Spleen (tissue), 7 donors: Measurements from ENCODE around the gene MITD1.

ENCODE experiments used
- POLR2A ChIP-seq, 3 donors: fragments of 450-650 bp; IDR thresholded peaks; one replicate each; pipeline ENCODE4 v1.5.1; 2017; ENCODE audit warnings: antibody characterized with exemption in 3 of 3, mild to moderate bottlenecking in 1 of 3
- POLR2AphosphoS5 ChIP-seq, 3 donors: sonication (generic); formaldehyde crosslinking; IDR thresholded peaks; one replicate each; pipeline ENCODE4 v1.5.1; 2017; ENCODE audit warnings: antibody characterized with exemption in 3 of 3
- TF ChIP-seq, protein P1 (sequence below), 11 experiments: fragments of 200-600 bp in 7 of 11; fragments of 450-650 bp in 4 of 11; sonication (generic) in 4 of 11; IDR thresholded peaks in 8 of 11; conservative IDR thresholded peaks in 3 of 11; 1 replicate in 7 of 11; 2 replicates in 4 of 11; pipeline versions ENCODE4 v1.4.0 to v1.8.0; 2016 to 2021; ENCODE audit warnings: antibody characterized with exemption in 11 of 11, inconsistent platforms in 4 of 11, mild to moderate bottlenecking in 1 of 11
- donor health status: DM: no; HTN: no; CAD: no; lungs with moderate emphysema.
- donor health status: DM: no; HTN: no; CAD: no.
- donor health status: DM: no; HTN: no; CAD: no.

DNA sequence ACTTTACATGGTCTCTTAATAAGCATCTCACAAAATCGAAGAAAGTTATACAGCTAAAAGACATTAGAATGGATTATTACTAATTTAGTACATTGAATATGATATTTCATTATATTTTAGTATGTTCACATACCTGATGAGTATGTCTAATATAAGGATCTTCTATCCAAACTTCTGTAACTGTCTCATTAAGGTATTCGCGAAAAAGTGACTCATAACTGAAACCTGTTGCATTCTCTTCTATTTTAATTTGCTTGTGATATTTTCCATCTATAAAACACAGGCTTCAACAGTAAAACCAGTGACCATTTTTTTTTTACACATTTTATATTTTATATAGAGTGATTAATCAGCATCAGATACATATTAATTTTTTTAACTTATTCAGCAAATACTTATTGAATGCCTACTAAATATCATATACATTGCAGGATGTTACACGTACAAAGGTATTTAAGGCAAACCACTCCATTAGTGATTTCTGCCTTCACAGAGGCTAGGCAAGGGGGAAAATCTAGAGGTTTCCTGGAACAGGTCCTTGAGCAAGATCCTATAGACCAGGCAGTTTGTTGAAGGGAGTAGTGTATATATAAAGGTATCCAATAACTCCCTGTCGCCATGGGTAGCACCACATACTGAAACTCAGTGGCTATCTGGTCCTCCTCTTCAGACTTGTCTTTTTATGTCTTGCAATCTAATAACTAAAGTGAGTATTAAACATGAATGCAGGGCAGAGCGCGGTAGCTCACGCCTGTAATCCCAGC is 9.3 kb downstream of the MITD1 start:
- TF ChIP-seq, protein P1, sequence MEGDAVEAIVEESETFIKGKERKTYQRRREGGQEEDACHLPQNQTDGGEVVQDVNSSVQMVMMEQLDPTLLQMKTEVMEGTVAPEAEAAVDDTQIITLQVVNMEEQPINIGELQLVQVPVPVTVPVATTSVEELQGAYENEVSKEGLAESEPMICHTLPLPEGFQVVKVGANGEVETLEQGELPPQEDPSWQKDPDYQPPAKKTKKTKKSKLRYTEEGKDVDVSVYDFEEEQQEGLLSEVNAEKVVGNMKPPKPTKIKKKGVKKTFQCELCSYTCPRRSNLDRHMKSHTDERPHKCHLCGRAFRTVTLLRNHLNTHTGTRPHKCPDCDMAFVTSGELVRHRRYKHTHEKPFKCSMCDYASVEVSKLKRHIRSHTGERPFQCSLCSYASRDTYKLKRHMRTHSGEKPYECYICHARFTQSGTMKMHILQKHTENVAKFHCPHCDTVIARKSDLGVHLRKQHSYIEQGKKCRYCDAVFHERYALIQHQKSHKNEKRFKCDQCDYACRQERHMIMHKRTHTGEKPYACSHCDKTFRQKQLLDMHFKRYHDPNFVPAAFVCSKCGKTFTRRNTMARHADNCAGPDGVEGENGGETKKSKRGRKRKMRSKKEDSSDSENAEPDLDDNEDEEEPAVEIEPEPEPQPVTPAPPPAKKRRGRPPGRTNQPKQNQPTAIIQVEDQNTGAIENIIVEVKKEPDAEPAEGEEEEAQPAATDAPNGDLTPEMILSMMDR (IDR thresholded peaks at IDR 0.05 in 8 of 11, conservative IDR thresholded peaks at IDR 0.05 in 3 of 11) = no peak
- TF ChIP-seq POLR2A (IDR thresholded peaks at IDR 0.05) (no peak), POLR2AphosphoS5 (IDR thresholded peaks at IDR 0.05) (no peak)
